HG03064 (cell line): ENCODE data around the gene OR52I1.

Experiments used
- ATAC-seq: cut with Tn5 transposase; IDR thresholded peaks from one replicate; pipeline ENCODE4 v1.9.1; 2021; ENCODE audit warnings: low read depth; ENCODE audit not compliant: unreplicated experiment

OR52I1 gene

GRCh38 chr11:4593739-4594138 lies at the start of gene OR52I1:
Gene OR52I1 (plus strand): TSS chr11:4594039. CDS start chr11:4594039, 0 bp downstream.
- no peak for ATAC-seq

DNA sequence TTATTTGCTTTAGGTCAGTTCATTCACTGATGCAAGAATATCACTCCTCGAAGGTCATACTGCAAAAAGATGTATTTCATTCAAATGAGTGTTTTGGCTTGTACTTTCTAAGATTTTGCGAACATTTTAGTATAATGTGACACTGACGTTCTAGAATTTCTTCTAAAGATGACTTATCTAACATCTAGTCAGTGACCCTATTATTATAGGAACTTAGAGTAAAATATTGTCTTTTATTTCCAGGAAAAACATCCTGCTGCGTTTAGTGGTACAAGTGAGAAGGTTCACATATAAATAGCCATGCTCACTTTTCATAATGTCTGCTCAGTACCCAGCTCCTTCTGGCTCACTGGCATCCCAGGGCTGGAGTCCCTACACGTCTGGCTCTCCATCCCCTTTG lies 48.9 kb upstream of the OR52I1 start, which contains the start of gene OR52M1:
OR52M1 (plus strand) TSS at position 301 of the 400 bp plus-strand sequence; CDS start at position 301, 0 bp downstream.
- no peak for ATAC-seq

DNA sequence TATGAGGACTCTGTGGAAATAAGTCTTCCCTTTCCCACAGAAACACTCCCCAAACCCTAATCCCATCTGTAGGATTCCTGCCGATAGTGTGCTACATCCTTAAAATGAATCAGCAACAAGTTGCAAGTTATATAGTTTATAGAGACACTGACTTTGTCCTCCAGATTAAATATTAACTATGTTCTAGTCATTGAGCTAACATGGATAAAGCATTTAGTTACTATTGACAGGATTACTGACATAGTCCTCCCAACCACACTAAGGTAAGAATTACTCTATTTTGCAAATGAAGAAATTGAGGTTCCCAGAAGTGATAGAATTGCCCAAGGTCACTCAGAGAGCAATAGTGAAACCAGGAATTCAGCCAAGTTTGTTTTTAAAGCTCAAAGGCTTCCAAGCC lies 47.0 kb upstream of the OR52I1 start:
- ATAC-seq, result no peak

DNA sequence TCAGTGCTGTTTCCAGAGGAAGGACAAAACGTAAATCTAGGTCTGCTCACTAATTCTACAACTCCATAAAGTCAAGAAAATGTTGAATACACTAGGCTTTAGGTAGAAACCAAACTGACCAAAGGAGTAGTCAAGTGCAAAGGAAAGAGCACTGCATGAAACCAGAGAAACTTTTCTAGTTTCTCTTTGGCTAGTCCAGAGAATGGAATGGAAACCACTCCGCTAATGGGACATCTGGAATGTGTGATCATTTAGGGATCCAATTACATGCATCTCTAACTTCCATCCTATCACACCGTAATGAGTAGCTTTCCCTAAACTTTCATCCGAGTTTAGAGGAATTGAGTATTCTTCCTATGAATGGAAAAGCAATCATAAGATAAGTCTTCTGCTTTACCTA lies 46.4 kb upstream of the OR52I1 start:
- no peak for ATAC-seq

DNA sequence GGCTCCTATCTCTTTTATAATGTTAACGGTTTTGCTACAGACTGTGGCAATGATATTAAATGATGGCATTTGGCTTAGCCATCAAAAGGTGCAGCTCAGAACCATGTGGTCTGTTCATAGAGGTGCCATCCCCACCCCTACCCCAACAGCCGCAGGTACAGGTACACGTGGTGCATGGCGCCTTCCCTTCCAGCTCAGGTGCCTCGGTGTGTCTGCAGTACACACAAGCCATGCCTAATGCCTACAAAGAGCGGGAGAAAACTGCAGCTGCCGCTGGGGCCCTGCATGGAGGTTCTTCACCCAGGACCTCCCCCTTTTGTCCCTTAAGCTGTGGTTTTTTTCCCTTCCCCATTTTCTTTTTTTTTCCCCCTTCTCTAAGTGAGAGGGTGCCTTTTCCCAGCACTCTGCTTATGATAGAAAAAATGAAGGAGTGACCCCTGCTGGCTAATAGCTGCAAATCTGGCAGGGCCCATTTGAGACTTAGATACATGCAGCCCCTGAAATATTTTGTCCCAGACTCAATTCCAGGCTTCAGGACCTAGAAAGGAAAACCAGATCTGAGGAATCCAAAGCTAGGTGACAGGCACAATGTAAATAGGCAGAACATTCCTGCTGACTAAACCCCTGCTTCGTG lies 42.4 kb upstream of the OR52I1 start:
- no peak for ATAC-seq

DNA sequence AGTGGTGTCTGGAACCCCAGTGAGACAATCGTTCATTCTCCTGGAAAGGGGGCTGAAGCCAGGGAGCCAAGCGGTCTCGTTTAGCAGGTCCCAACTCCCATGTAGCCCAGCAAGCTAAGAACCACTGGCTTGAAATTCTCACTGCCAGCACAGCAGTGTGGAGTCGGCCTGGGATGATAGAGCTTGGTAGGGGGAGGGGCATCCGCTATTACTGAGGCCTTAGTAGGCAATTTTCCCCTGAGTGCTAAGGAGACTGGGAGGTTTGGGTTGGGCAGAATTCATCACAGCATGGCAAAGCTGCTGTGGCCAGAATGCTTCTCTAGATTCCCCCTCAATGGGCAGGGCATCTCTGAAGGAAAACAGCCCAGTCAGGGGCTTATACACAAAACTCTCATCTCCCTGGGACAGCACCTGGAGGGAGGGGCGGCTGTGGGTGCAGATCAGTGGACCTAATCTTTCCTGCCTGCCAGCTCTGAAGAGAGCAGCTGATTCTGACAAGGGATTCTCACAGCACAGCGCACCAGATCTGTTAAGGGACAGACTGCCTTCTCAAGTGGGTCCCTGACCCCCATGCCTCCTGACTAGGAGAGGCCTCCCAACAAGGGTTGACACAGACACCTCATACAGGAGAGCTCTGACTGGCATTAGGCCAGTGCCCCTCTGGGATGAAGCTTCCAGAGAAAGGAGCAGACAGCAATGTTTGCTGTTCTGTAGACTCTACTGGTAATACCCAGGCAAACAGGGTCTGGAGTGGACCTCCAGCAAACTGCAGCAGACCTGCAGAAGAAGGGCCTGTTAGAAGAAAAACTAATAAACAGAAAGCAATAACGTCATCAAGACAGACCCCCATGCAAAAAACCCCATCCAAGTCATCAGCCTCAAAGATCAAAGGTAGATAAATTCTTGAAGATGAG lies 34.1 kb upstream of the OR52I1 start:
- no peak for ATAC-seq

GRCh38 chr11:4560467-4560866 lies 33.4 kb upstream of the OR52I1 start:
- no peak for ATAC-seq

GRCh38 chr11:4565371-4565770 lies 28.5 kb upstream of the OR52I1 start:
- no peak for ATAC-seq

DNA sequence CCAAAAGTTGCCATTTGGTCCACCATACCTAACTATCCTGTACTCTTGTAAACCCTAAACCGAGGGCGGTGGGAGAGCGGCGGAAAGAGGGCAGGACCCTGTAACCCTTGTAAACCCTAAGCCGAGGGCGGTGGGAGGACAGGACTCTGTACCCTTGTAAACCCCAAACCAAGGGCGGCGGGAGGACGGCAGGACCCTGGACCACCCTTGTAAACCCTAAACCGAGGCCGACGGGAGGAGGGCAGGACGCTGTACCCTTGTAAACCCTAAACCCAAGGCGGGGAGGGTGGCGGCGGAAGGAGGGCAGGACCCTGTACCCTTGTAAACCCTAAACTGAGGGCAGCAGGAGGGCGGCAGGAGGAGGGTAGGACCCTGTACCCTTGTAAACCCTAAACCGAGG lies 24.8 kb upstream of the OR52I1 start:
- no peak for ATAC-seq

GRCh38 chr11:4576880-4577279 lies 17.0 kb upstream of the OR52I1 start:
- no peak for ATAC-seq

- ATAC-seq, result no peak
These were observed 16.1 kb upstream of the OR52I1 start for GRCh38 chr11:4577761-4578160.

- ATAC-seq, result no peak
These were observed 15.2 kb upstream of the OR52I1 start for GRCh38 chr11:4578624-4579023.

GRCh38 chr11:4580124-4580523 lies 13.7 kb upstream of the OR52I1 start:
- no peak for ATAC-seq

- ATAC-seq, result no peak
These were observed 12.4 kb upstream of the OR52I1 start, which contains the start of gene OR52I2 for GRCh38 chr11:4581443-4581842. Gene OR52I2 (plus strand): TSS chr11:4581743.

DNA sequence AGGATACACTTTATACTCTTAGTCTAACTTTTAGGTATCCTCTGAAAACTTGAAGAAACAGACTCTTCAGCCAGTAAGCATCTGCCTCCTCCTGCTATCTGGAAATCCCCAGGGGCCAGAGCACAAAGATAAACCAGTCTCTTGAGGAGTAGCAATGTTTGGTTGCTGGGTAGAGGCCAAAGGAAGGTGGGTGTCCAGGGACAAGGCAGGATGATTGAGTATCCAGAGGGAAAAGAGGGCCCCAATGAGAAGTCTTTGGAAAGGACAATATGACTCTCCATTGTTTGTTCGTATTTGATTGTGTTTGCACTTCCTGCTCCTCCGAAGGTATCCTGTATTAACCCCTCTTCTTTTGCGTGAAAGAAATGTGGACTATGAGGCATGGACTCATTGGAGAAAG lies 4.8 kb upstream of the OR52I1 start:
- no peak for ATAC-seq

- ATAC-seq, result no peak
These were observed 11.2 kb downstream of the OR52I1 start for GRCh38 chr11:4605057-4605456.

DNA sequence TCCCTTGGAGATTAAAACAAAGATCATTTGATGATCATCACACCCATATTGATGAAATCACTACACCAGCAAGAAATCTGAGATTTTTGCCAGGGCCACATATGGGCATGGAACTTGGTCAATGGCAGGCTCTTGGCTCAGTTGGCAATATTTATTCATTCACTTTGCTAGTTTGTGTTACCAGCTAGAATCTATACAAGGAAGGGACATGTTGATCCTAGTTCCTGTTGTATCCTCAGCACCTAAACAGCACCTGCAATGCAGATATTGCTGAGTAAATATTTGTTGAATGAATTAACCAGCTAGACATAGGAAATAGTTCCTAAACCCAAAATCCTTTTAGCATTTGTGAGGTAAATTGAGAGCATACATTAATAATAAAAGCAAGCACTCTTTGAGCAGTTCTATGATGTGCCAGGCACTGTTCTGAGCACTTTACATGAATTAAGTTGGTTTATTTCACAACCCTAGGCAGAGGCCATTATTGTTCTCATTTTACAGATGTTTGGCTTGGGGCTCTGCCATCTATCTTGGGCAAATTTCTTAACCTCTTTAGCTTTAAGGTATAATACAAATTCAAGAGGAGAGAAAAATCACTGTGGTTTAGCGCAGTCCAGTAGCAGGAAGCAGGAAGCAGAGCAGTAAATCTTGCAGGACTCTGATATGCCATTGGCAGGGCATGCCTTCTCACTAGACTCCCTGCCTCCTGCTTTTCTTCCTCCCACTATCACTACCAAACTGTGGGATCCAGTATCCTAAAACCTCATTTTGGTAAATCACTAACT lies 12.6 kb downstream of the OR52I1 start:
- no peak for ATAC-seq

DNA sequence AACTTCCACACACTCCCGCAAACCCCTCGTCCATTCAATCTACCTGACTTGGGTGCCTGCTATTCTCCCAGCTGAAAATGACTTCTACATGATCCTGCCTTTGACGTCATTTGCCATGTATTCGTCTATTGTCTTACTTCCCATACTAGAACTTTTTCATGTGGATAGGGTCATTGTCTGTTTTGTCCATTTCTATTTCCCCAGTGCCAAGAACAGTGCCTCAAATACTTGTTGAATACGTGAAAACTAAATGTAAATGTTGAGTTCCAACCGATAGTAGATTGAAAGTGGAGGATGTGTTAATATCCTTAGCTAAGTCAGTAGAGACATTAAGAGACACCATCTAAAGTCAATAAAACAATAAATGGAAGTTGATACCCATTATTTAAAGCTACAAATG lies 13.3 kb downstream of the OR52I1 start:
- ATAC-seq, result no peak

DNA sequence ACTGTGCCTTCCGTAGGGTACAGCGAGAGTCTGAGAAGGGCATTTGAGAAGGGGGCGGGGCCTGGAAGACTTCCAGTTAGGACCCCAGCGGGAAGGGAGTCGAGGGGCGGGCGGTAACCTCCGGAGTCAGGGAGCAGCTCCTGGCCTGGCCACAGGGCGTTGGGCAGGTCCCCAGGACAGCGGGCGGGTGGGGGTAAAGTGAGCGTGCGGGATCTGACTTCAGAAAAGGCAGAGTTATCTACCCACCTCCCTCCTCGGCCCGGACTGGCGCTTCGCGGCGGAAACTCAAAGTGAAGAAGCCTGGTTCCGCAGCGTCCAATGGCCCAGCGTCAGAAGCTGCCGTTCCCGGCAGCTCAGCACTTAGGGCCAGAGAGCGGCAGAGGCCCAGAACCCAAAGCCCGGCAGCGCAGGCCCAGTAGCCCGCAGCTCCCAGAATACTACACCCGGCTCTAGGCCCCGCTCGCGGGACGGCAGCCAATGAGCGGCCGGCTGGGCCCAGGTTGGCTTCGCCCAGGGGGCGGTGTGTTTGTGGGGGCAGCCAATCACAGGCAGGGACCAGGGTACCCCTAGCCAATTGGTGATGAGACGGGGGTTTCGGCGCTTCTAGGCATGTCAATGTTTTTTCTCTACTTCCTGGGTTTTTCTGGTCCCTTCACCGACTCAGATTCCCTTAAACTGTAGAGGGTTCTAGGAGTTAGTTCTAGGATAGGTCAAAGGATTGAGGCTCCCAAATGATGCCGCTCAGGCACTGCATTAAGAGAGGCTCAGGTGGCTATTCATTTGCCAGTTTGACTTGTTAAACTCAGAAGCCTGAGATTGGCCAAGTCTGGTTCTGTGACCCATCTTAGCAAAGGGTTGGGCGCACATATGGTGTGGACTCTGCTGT lies 14.2 kb downstream of the OR52I1 start, which contains the start of gene TRIM68:
TRIM68 (minus strand) TSS at position 451 of the 886 bp plus-strand sequence. CDS start 2,727 bp downstream, outside the sequence.
- ATAC-seq, result peak; percentile 100
